HepG2 (cell line): ENCODE measurements around the gene SH3BP5. TPM values are rescaled to one million over a fixed set of nuclear protein-coding genes. Genes with fewer than 3 reads are reported as not detected.

Experiments used
- ATAC-seq: fragments of 200-7000 bp; cut with Tn5 transposase; 3 replicates; pipeline ENCODE4 v1.9.1; 2020; ENCODE audit warnings: mild to moderate bottlenecking, moderate library complexity
- BruUV-seq: library from RNA; stranded (reverse); fragments of 400-500 nt; replicated peaks from 2 replicates; lab custom pipeline; 2021; lab: Mats Ljungman, UMichigan
- CTCF ChIA-PET: fragments of 300-600 bp; formaldehyde crosslinking; extraction: SDS; loops from one replicate; lab custom pipeline; 2021; ENCODE audit warnings: low total read pairs, inconsistent platforms, low intra/inter-chr PET ratio; lab: Yijun Ruan, JAX
- POLR2A ChIA-PET: fragments of 350-600 bp; sonication (Branson Sonifier 250); formaldehyde crosslinking; loops from one replicate; lab custom pipeline; 2020; ENCODE audit warnings: antibody characterized with exemption, inconsistent platforms; lab: Yijun Ruan, JAX
- DNase-seq: peaks from one replicate; pipeline ENCODE4 v3.0.0-alpha.2; 2015; ENCODE audit warnings: low spot score
- FAIRE-seq: peaks from 3 replicates; lab custom pipeline; 2011; peaks lifted over from hg19 to GRCh38; lab: Jason Lieb, UNC
- H2AFZ ChIP-seq: one replicate; pipeline ENCODE4 v1.6.1; 2011; ENCODE audit warnings: low read length, inconsistent platforms
- H3K27ac ChIP-seq: fragments of 300-600 bp; 3 replicates; pipeline ENCODE4 v1.8.0; 2011; ENCODE audit warnings: mixed run types, mild to moderate bottlenecking, mixed read lengths, low read length, inconsistent platforms; ENCODE audit not compliant: insufficient read depth; ENCODE audit errors: extremely low read length
- H3K27me3 ChIP-seq, 2 experiments: fragments of 200-600 bp in 1 of 2; 2 replicates in 1 of 2; 3 replicates in 1 of 2; pipeline versions ENCODE4 v1.6.0 to v1.8.0; 2011; ENCODE audit warnings: low read length in 2 of 2, mild to moderate bottlenecking in 2 of 2, moderate library complexity in 2 of 2, inconsistent platforms in 1 of 2; ENCODE audit not compliant: insufficient read depth in 2 of 2, control insufficient read depth in 1 of 2
- H3K36me3 ChIP-seq, 2 experiments: fragments of 200-600 bp in 1 of 2; replicated peaks in 1 of 2; 2 replicates in 1 of 2; 3 replicates in 1 of 2; pipeline versions ENCODE4 v1.5.1 to v1.8.0; 2011; ENCODE audit warnings: low read length in 2 of 2, inconsistent platforms in 1 of 2; ENCODE audit not compliant: insufficient read depth in 2 of 2, control insufficient read depth in 1 of 2
- H3K4me1 ChIP-seq: 2 replicates; pipeline ENCODE4 v1.5.1; 2012; ENCODE audit warnings: low read length, inconsistent platforms; ENCODE audit not compliant: insufficient read depth
- H3K4me2 ChIP-seq: 2 replicates; pipeline ENCODE4 v1.6.0; 2011; ENCODE audit warnings: low read depth, low read length, inconsistent platforms
- H3K4me3 ChIP-seq, 3 experiments: fragments of 200-600 bp in 1 of 3; sonication (generic), shearing (Covaris generic) in 1 of 3; replicated peaks in 1 of 3; 2 replicates each; pipeline ENCODE4 v1.5.1; 2011 to 2016; ENCODE audit warnings: low read length in 3 of 3, inconsistent platforms in 2 of 3, low read depth in 2 of 3, mild to moderate bottlenecking in 2 of 3, control low read depth in 1 of 3, mixed read lengths in 1 of 3; ENCODE audit not compliant: insufficient read depth in 1 of 3
- H3K79me2 ChIP-seq: one replicate; pipeline ENCODE4 v1.6.1; 2011; ENCODE audit warnings: low read length, inconsistent platforms; ENCODE audit not compliant: insufficient read depth
- H3K9ac ChIP-seq: 2 replicates; pipeline ENCODE4 v1.6.0; 2011; ENCODE audit warnings: mild to moderate bottlenecking, low read depth, low read length, inconsistent platforms; ENCODE audit not compliant: insufficient read depth
- H3K9me3 ChIP-seq: 2 replicates; pipeline ENCODE4 v1.5.1; 2012; ENCODE audit warnings: mild to moderate bottlenecking, low read length
- H4K20me1 ChIP-seq: 2 replicates; pipeline ENCODE4 v1.6.0; 2011; ENCODE audit warnings: inconsistent platforms, mild to moderate bottlenecking, low read length, moderate library complexity; ENCODE audit not compliant: insufficient read depth
- ELK4 ChIP-seq: sonication (generic); formaldehyde crosslinking; IDR thresholded peaks from 2 replicates; pipeline ENCODE4 v1.9.0; 2021; ENCODE audit warnings: missing genetic modification reagents, borderline replicate concordance
- HIVEP1 ChIP-seq: sonication (generic); formaldehyde crosslinking; IDR thresholded peaks from 2 replicates; pipeline ENCODE4 v1.4.0; 2020; ENCODE audit warnings: mild to moderate bottlenecking, missing genetic modification reagents
- HMG20B ChIP-seq: conservative IDR thresholded peaks from 2 replicates; pipeline ENCODE4 v1.6.1; 2016; ENCODE audit warnings: missing genetic modification reagents, missing compliant biosample characterization
- HNF1A ChIP-seq, 2 experiments: sonication (generic) in 1 of 2; formaldehyde crosslinking in 1 of 2; IDR thresholded peaks; 2 replicates each; pipeline versions ENCODE4 v1.4.0 to v1.6.1; 2016 to 2020; ENCODE audit warnings: borderline replicate concordance in 1 of 2, low read depth in 1 of 2, mild to moderate bottlenecking in 1 of 2, missing genetic modification reagents in 1 of 2
- PAX8 ChIP-seq: sonication (generic); formaldehyde crosslinking; IDR thresholded peaks from 2 replicates; pipeline ENCODE4 v1.8.0; 2022; ENCODE audit warnings: mild to moderate bottlenecking, missing genetic modification reagents, borderline replicate concordance
- TMF1 ChIP-seq: sonication (generic); formaldehyde crosslinking; IDR thresholded peaks from 2 replicates; pipeline ENCODE4 v1.8.1; 2022; ENCODE audit warnings: low read depth, missing genetic modification reagents
- ZBTB46 ChIP-seq: sonication (generic); formaldehyde crosslinking; IDR thresholded peaks from 2 replicates; pipeline ENCODE4 v1.4.0; 2020; ENCODE audit warnings: mild to moderate bottlenecking, missing genetic modification reagents, borderline replicate concordance
- ZC3H13 ChIP-seq: sonication (generic); formaldehyde crosslinking; IDR thresholded peaks from 2 replicates; pipeline ENCODE4 v1.8.1; 2023; ENCODE audit warnings: mild to moderate bottlenecking, missing genetic modification reagents, moderate library complexity
- ZKSCAN8 ChIP-seq: IDR thresholded peaks from 2 replicates; pipeline ENCODE4 v1.6.1; 2016; ENCODE audit warnings: borderline replicate concordance, missing genetic modification reagents, missing compliant biosample characterization
- ZNF501 ChIP-seq: sonication (generic); formaldehyde crosslinking; IDR thresholded peaks from 2 replicates; pipeline ENCODE4 v1.5.1; 2020; ENCODE audit warnings: mild to moderate bottlenecking, moderate library complexity, missing genetic modification reagents
- ZNF557 ChIP-seq: sonication (generic); formaldehyde crosslinking; IDR thresholded peaks from 2 replicates; pipeline ENCODE4 v1.4.0; 2020; ENCODE audit warnings: missing genetic modification reagents
- ZNF691 ChIP-seq: sonication (generic); formaldehyde crosslinking; IDR thresholded peaks from 2 replicates; pipeline ENCODE4 v1.4.0; 2020; ENCODE audit warnings: missing genetic modification reagents, low read depth, mild to moderate bottlenecking, borderline replicate concordance
- WGBS: methylation state at CpG from one replicate; pipeline ENCODE4 v1.1.6; 2017; ENCODE audit warnings: low lambda C conversion rate; 5-methylcytosine and 5-hydroxymethylcytosine counted together
- in situ Hi-C: cut with HindIII; loops from 2 replicates; pipeline ENCODE4 v1.10.0; 2017; ENCODE audit warnings: low pct_unique_long_range_greater_than_20kb; ENCODE audit not compliant: extremely low pct_ligation_motif_present
- intact Hi-C: fragments of 100-400 bp; cut with micrococcal nuclease; formaldehyde crosslinking; loops from one replicate; pipeline ENCODE4 v1.10.0; 2022; ENCODE audit not compliant: unreplicated experiment
- polyA plus RNA-seq, 8 experiments: library from polyadenylated mRNA; depleted of rRNA in 3 of 8; stranded (reverse) in 7 of 8; unstranded in 1 of 8; fragments of >200 nt; fragmentation: Illumina TruSeq in 4 of 8; extraction: Trizol in 4 of 8; gene quantifications; 2 replicates each; pipeline versions ENCODE4 v1.2.1 to v1.2.3, GENCODE V29; 2011 to 2016; ENCODE audit warnings: low read depth in 4 of 8, missing spikeins in 1 of 8, mixed read lengths in 1 of 8; ENCODE audit not compliant: insufficient read depth in 1 of 8
- total RNA-seq, 5 experiments: library from RNA; depleted of rRNA; stranded (reverse); fragments of >200 nt; fragmentation: Illumina TruSeq; extraction: Trizol; gene quantifications; 2 replicates each; pipeline ENCODE4 v1.2.3, GENCODE V29; 2016; ENCODE audit warnings: low read depth in 1 of 5

Gene SH3BP5
- total and polyA plus RNA-seq, 2 of the 13 experiments (the other 11 are each of a cell fraction or from before 2014, with no cell fraction given): 0.09 to 0.16 TPM

- ATAC-seq (no peak), FAIRE-seq (no peak), DNase-seq (no peak)
- intact Hi-C loops (no loop called here), in situ Hi-C loops (no loop called here)
- POLR2A ChIA-PET: no interaction called here
- Histone ChIP-seq H3K4me1 (peaks cover 23% of the 10 kb centered on the region), H4K20me1 (no peaks in the 10 kb centered on the region; the same call in 1 of the 2 replicates), H3K79me2 (no peaks in the 10 kb centered on the region), H3K27ac (no peak overlapping the region), H3K4me3 (no peak overlapping the region), H3K9ac (no peak overlapping the region), H2AFZ (no peak overlapping the region), H3K9me3 (no peaks in the 10 kb centered on the region), H3K36me3 (peaks cover 16 to 63% of the 10 kb centered on the region in 2 experiments), H3K4me2 (no peak overlapping the region), H3K27me3 (no peaks in the 10 kb centered on the region)
- 100% methylated on average over 2 of the region's 2 CpGs for WGBS
- CTCF ChIA-PET: no interaction called here
- TF ChIP-seq ZNF557 (CRISPR knock-in tag): no peak
- no peak for TF ChIP-seq ELK4 (CRISPR knock-in tag)
- TF ChIP-seq ZKSCAN8 (CRISPR knock-in tag): no peak
- TF ChIP-seq HMG20B (CRISPR knock-in tag): no peak
- TF ChIP-seq ZBTB46: no peak
- no peak for TF ChIP-seq PAX8 (CRISPR knock-in tag)
- TF ChIP-seq ZC3H13 (CRISPR knock-in tag): no peak
- no peak for TF ChIP-seq ZNF501 (CRISPR knock-in tag)
- TF ChIP-seq HIVEP1: no peak
- TF ChIP-seq HNF1A (IDR thresholded peaks at IDR 0.05; ENCODE audit: low read depth): no peak
- TF ChIP-seq HNF1A (CRISPR knock-in tag; IDR thresholded peaks at IDR 0.05; ENCODE audit: borderline replicate concordance): no peak
- TF ChIP-seq TMF1 (CRISPR knock-in tag): no peak
- TF ChIP-seq ZNF691 (CRISPR knock-in tag): no peak
- BruUV-seq: no TSS peak
Observed at GRCh38 chr3:15220661-15221060, 111.7 kb downstream of the SH3BP5 start.
